HepG2 (cell line): ENCODE results near the gene HLA-F. TPM values are rescaled to one million over a fixed set of nuclear protein-coding genes. Genes with fewer than 3 reads are reported as not detected.

Experiments
- ATAC-seq: fragments of 200-7000 bp; cut with Tn5 transposase; 3 replicates; pipeline ENCODE4 v1.9.1; 2020; ENCODE audit warnings: mild to moderate bottlenecking, moderate library complexity
- BruUV-seq: library from RNA; stranded (reverse); fragments of 400-500 nt; replicated peaks from 2 replicates; lab custom pipeline; 2021; lab: Mats Ljungman, UMichigan
- CTCF ChIA-PET: fragments of 300-600 bp; formaldehyde crosslinking; extraction: SDS; loops from one replicate; lab custom pipeline; 2021; ENCODE audit warnings: low total read pairs, inconsistent platforms, low intra/inter-chr PET ratio; lab: Yijun Ruan, JAX
- POLR2A ChIA-PET: fragments of 350-600 bp; sonication (Branson Sonifier 250); formaldehyde crosslinking; loops from one replicate; lab custom pipeline; 2020; ENCODE audit warnings: antibody characterized with exemption, inconsistent platforms; lab: Yijun Ruan, JAX
- DNase-seq: peaks from one replicate; pipeline ENCODE4 v3.0.0-alpha.2; 2015; ENCODE audit warnings: low spot score
- FAIRE-seq: peaks from 3 replicates; lab custom pipeline; 2011; peaks lifted over from hg19 to GRCh38; lab: Jason Lieb, UNC
- H2AFZ ChIP-seq: one replicate; pipeline ENCODE4 v1.6.1; 2011; ENCODE audit warnings: low read length, inconsistent platforms
- H3K27ac ChIP-seq: fragments of 300-600 bp; 3 replicates; pipeline ENCODE4 v1.8.0; 2011; ENCODE audit warnings: mixed run types, mild to moderate bottlenecking, mixed read lengths, low read length, inconsistent platforms; ENCODE audit not compliant: insufficient read depth; ENCODE audit errors: extremely low read length
- H3K27me3 ChIP-seq, 2 experiments: fragments of 200-600 bp in 1 of 2; 2 replicates in 1 of 2; 3 replicates in 1 of 2; pipeline versions ENCODE4 v1.6.0 to v1.8.0; 2011; ENCODE audit warnings: low read length in 2 of 2, mild to moderate bottlenecking in 2 of 2, moderate library complexity in 2 of 2, inconsistent platforms in 1 of 2; ENCODE audit not compliant: insufficient read depth in 2 of 2, control insufficient read depth in 1 of 2
- H3K36me3 ChIP-seq, 2 experiments: fragments of 200-600 bp in 1 of 2; replicated peaks in 1 of 2; 2 replicates in 1 of 2; 3 replicates in 1 of 2; pipeline versions ENCODE4 v1.5.1 to v1.8.0; 2011; ENCODE audit warnings: low read length in 2 of 2, inconsistent platforms in 1 of 2; ENCODE audit not compliant: insufficient read depth in 2 of 2, control insufficient read depth in 1 of 2
- H3K4me1 ChIP-seq: 2 replicates; pipeline ENCODE4 v1.5.1; 2012; ENCODE audit warnings: low read length, inconsistent platforms; ENCODE audit not compliant: insufficient read depth
- H3K4me2 ChIP-seq: 2 replicates; pipeline ENCODE4 v1.6.0; 2011; ENCODE audit warnings: low read depth, low read length, inconsistent platforms
- H3K4me3 ChIP-seq, 3 experiments: fragments of 200-600 bp in 1 of 3; sonication (generic), shearing (Covaris generic) in 1 of 3; replicated peaks in 1 of 3; 2 replicates each; pipeline ENCODE4 v1.5.1; 2011 to 2016; ENCODE audit warnings: low read length in 3 of 3, inconsistent platforms in 2 of 3, low read depth in 2 of 3, mild to moderate bottlenecking in 2 of 3, control low read depth in 1 of 3, mixed read lengths in 1 of 3; ENCODE audit not compliant: insufficient read depth in 1 of 3
- H3K79me2 ChIP-seq: one replicate; pipeline ENCODE4 v1.6.1; 2011; ENCODE audit warnings: low read length, inconsistent platforms; ENCODE audit not compliant: insufficient read depth
- H3K9ac ChIP-seq: 2 replicates; pipeline ENCODE4 v1.6.0; 2011; ENCODE audit warnings: mild to moderate bottlenecking, low read depth, low read length, inconsistent platforms; ENCODE audit not compliant: insufficient read depth
- H3K9me3 ChIP-seq: 2 replicates; pipeline ENCODE4 v1.5.1; 2012; ENCODE audit warnings: mild to moderate bottlenecking, low read length
- H4K20me1 ChIP-seq: 2 replicates; pipeline ENCODE4 v1.6.0; 2011; ENCODE audit warnings: inconsistent platforms, mild to moderate bottlenecking, low read length, moderate library complexity; ENCODE audit not compliant: insufficient read depth
- ADNP ChIP-seq: sonication (generic); formaldehyde crosslinking; IDR thresholded peaks from 2 replicates; pipeline ENCODE4 v1.4.0; 2020; ENCODE audit warnings: missing genetic modification reagents
- HNF1A ChIP-seq, 2 experiments: sonication (generic) in 1 of 2; formaldehyde crosslinking in 1 of 2; IDR thresholded peaks; 2 replicates each; pipeline versions ENCODE4 v1.4.0 to v1.6.1; 2016 to 2020; ENCODE audit warnings: borderline replicate concordance in 1 of 2, low read depth in 1 of 2, mild to moderate bottlenecking in 1 of 2, missing genetic modification reagents in 1 of 2
- SALL2 ChIP-seq: sonication (generic); formaldehyde crosslinking; IDR thresholded peaks from 2 replicates; pipeline ENCODE4 v1.8.1; 2023; ENCODE audit warnings: mild to moderate bottlenecking, missing genetic modification reagents, inconsistent platforms
- STAT6 ChIP-seq: sonication (generic); formaldehyde crosslinking; IDR thresholded peaks from 2 replicates; pipeline ENCODE4 v1.4.0; 2020; ENCODE audit warnings: missing genetic modification reagents, mild to moderate bottlenecking, borderline replicate concordance
- ZNF605 ChIP-seq: sonication (generic); formaldehyde crosslinking; IDR thresholded peaks from 2 replicates; pipeline ENCODE4 v1.8.0; 2022; ENCODE audit warnings: mild to moderate bottlenecking, missing genetic modification reagents
- ZNF607 ChIP-seq: sonication (generic); formaldehyde crosslinking; IDR thresholded peaks from 2 replicates; pipeline ENCODE4 v1.5.1; 2020; ENCODE audit warnings: missing genetic modification reagents, mild to moderate bottlenecking, borderline replicate concordance
- ZNF883 ChIP-seq: sonication (generic); formaldehyde crosslinking; IDR thresholded peaks from 2 replicates; pipeline ENCODE4 v1.5.1; 2020; ENCODE audit warnings: mild to moderate bottlenecking, missing genetic modification reagents; ENCODE audit errors: not compliant biosample characterization
- WGBS: methylation state at CpG from one replicate; pipeline ENCODE4 v1.1.6; 2017; ENCODE audit warnings: low lambda C conversion rate; 5-methylcytosine and 5-hydroxymethylcytosine counted together
- in situ Hi-C: cut with HindIII; loops from 2 replicates; pipeline ENCODE4 v1.10.0; 2017; ENCODE audit warnings: low pct_unique_long_range_greater_than_20kb; ENCODE audit not compliant: extremely low pct_ligation_motif_present
- intact Hi-C: fragments of 100-400 bp; cut with micrococcal nuclease; formaldehyde crosslinking; loops from one replicate; pipeline ENCODE4 v1.10.0; 2022; ENCODE audit not compliant: unreplicated experiment
- polyA plus RNA-seq, 8 experiments: library from polyadenylated mRNA; depleted of rRNA in 3 of 8; stranded (reverse) in 7 of 8; unstranded in 1 of 8; fragments of >200 nt; fragmentation: Illumina TruSeq in 4 of 8; extraction: Trizol in 4 of 8; gene quantifications; 2 replicates each; pipeline versions ENCODE4 v1.2.1 to v1.2.3, GENCODE V29; 2011 to 2016; ENCODE audit warnings: low read depth in 4 of 8, missing spikeins in 1 of 8, mixed read lengths in 1 of 8; ENCODE audit not compliant: insufficient read depth in 1 of 8
- total RNA-seq, 5 experiments: library from RNA; depleted of rRNA; stranded (reverse); fragments of >200 nt; fragmentation: Illumina TruSeq; extraction: Trizol; gene quantifications; 2 replicates each; pipeline ENCODE4 v1.2.3, GENCODE V29; 2016; ENCODE audit warnings: low read depth in 1 of 5
- TF ChIP-seq, protein P1 (sequence below): sonication (generic); formaldehyde crosslinking; IDR thresholded peaks from 2 replicates; pipeline ENCODE4 v1.5.1; 2020; ENCODE audit warnings: missing genetic modification reagents, mild to moderate bottlenecking, borderline replicate concordance
- TF ChIP-seq, protein P2 (sequence below): sonication (generic); formaldehyde crosslinking; conservative IDR thresholded peaks from 2 replicates; pipeline ENCODE4 v1.8.0; 2022; ENCODE audit warnings: mild to moderate bottlenecking, moderate library complexity, missing genetic modification reagents
- TF ChIP-seq, protein P3 (sequence below): sonication (generic); formaldehyde crosslinking; IDR thresholded peaks from 2 replicates; pipeline ENCODE4 v1.4.0; 2020; ENCODE audit warnings: missing genetic modification reagents

HLA-F gene
- total and polyA plus RNA-seq, 2 of the 13 experiments (the other 11 are each of a cell fraction or from before 2014, with no cell fraction given) = 6.0 to 6.1 TPM

GRCh38 chr6:29749308-29749662 is 26.1 kb downstream of the HLA-F start:
- Histone ChIP-seq H3K4me3 (peak overlapping the region; percentile 47 to 76 (median 65)), H3K79me2 (no peaks in the 10 kb centered on the region)
- TF ChIP-seq ZNF607 (CRISPR knock-in tag) (0 out of 2 replicates have a peak, but pooled peaks have one; percentile 10), ADNP (CRISPR knock-in tag) (no peak), HNF1A (IDR thresholded peaks at IDR 0.05; ENCODE audit: low read depth) (no peak), HNF1A (CRISPR knock-in tag; IDR thresholded peaks at IDR 0.05; ENCODE audit: borderline replicate concordance) (no peak), ZNF883 (CRISPR knock-in tag) (no peak), STAT6 (CRISPR knock-in tag) (no peak), SALL2 (CRISPR knock-in tag) (0 out of 2 replicates have a peak, but pooled peaks have one; percentile 19), ZNF605 (0 out of 2 replicates have a peak, but pooled peaks have one; percentile 0)
- TF ChIP-seq, protein P1, sequence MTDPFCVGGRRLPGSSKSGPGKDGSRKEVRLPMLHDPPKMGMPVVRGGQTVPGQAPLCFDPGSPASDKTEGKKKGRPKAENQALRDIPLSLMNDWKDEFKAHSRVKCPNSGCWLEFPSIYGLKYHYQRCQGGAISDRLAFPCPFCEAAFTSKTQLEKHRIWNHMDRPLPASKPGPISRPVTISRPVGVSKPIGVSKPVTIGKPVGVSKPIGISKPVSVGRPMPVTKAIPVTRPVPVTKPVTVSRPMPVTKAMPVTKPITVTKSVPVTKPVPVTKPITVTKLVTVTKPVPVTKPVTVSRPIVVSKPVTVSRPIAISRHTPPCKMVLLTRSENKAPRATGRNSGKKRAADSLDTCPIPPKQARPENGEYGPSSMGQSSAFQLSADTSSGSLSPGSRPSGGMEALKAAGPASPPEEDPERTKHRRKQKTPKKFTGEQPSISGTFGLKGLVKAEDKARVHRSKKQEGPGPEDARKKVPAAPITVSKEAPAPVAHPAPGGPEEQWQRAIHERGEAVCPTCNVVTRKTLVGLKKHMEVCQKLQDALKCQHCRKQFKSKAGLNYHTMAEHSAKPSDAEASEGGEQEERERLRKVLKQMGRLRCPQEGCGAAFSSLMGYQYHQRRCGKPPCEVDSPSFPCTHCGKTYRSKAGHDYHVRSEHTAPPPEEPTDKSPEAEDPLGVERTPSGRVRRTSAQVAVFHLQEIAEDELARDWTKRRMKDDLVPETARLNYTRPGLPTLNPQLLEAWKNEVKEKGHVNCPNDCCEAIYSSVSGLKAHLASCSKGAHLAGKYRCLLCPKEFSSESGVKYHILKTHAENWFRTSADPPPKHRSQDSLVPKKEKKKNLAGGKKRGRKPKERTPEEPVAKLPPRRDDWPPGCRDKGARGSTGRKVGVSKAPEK (CRISPR knock-in tag) = no peak
- TF ChIP-seq, protein P2, sequence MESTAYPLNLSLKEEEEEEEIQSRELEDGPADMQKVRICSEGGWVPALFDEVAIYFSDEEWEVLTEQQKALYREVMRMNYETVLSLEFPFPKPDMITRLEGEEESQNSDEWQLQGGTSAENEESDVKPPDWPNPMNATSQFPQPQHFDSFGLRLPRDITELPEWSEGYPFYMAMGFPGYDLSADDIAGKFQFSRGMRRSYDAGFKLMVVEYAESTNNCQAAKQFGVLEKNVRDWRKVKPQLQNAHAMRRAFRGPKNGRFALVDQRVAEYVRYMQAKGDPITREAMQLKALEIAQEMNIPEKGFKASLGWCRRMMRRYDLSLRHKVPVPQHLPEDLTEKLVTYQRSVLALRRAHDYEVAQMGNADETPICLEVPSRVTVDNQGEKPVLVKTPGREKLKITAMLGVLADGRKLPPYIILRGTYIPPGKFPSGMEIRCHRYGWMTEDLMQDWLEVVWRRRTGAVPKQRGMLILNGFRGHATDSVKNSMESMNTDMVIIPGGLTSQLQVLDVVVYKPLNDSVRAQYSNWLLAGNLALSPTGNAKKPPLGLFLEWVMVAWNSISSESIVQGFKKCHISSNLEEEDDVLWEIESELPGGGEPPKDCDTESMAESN = 0 out of 2 replicates have a peak, but pooled peaks have one; percentile 4
- TF ChIP-seq, protein P3, sequence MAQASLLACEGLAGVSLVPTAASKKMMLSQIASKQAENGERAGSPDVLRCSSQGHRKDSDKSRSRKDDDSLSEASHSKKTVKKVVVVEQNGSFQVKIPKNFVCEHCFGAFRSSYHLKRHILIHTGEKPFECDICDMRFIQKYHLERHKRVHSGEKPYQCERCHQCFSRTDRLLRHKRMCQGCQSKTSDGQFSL (CRISPR knock-in tag) = 0 out of 2 replicates have a peak, but pooled peaks have one; percentile 7

More at GRCh38 chr6:29749308-29749662, 26.1 kb downstream of the HLA-F start:
- ChIA-PET POLR2A (interaction anchor here (0.7 to 1.4 kb wide), 5 partner anchors 9 to 312 kb away, joined by 3 to 5 read pairs (median 3); partner anchors contain the start of gene POLR1H), CTCF (interaction anchor here (1.0 kb wide), 1 partner anchor 11 kb away, joined by 3 read pairs; no protein-coding TSS in a partner anchor)
- H3K27me3 ChIP-seq = peaks cover 0 to 24% of the 10 kb centered on the region in 2 experiments; a peak in 1 of 5 replicates
- WGBS = 29% methylated on average over 13 of the region's 13 CpGs
- no peaks in the 10 kb centered on the region for H3K9me3 ChIP-seq
- in situ Hi-C loops (loop anchor here (10.0 kb wide), 1 partner anchor 256 kb away; no protein-coding TSS in a partner anchor), intact Hi-C loops (no loop called here)
- H3K4me2 ChIP-seq = peak overlapping the region; percentile 94
- H3K4me1 ChIP-seq = peaks cover 24% of the 10 kb centered on the region
- H3K9ac ChIP-seq = no peak overlapping the region
- no peak overlapping the region for H2AFZ ChIP-seq
- no peaks in the 10 kb centered on the region for H4K20me1 ChIP-seq
- DNase-seq = no peak
- no peak overlapping the region for H3K27ac ChIP-seq
- ATAC-seq = no peak
- no peaks in the 10 kb centered on the region for H3K36me3 ChIP-seq
- BruUV-seq = no TSS peak
- no peak for FAIRE-seq
